Ishikawa (cell line): ENCODE measurements around the gene YWHAE.

Experiments used
- CEBPB ChIP-seq: IDR thresholded peaks from 2 replicates; pipeline ENCODE4 v1.6.1; 2012
- CREB1 ChIP-seq: IDR thresholded peaks from 2 replicates; pipeline ENCODE4 v1.6.1; 2012; ENCODE audit warnings: low read depth
- EGR1 ChIP-seq: IDR thresholded peaks from 2 replicates; pipeline ENCODE4 v1.6.1; 2012
- EP300 ChIP-seq: IDR thresholded peaks from 2 replicates; pipeline ENCODE4 v1.6.1; 2012; ENCODE audit warnings: borderline replicate concordance
- FOXM1 ChIP-seq: IDR thresholded peaks from 2 replicates; pipeline ENCODE4 v1.6.1; 2012; ENCODE audit warnings: low read depth, borderline replicate concordance
- NFIC ChIP-seq: IDR thresholded peaks from 2 replicates; pipeline ENCODE4 v1.6.1; 2012
- RAD21 ChIP-seq: IDR thresholded peaks from 2 replicates; pipeline ENCODE4 v1.6.1; 2012; ENCODE audit warnings: low read depth
- TAF1 ChIP-seq: IDR thresholded peaks from 2 replicates; pipeline ENCODE4 v1.6.1; 2012; ENCODE audit warnings: low read depth, mild to moderate bottlenecking
- TCF12 ChIP-seq: IDR thresholded peaks from 2 replicates; pipeline ENCODE4 v1.6.1; 2012; ENCODE audit warnings: low read depth
- TEAD4 ChIP-seq: IDR thresholded peaks from 2 replicates; pipeline ENCODE4 v1.6.1; 2012
- YY1 ChIP-seq: IDR thresholded peaks from 2 replicates; pipeline ENCODE4 v1.6.1; 2012; ENCODE audit warnings: low read depth
- ZBTB7A ChIP-seq: IDR thresholded peaks from 2 replicates; pipeline ENCODE4 v1.6.1; 2012; ENCODE audit warnings: low read depth
- TF ChIP-seq, protein P1 (sequence below): IDR thresholded peaks from 2 replicates; pipeline ENCODE4 v1.6.1; 2012
- TF ChIP-seq, protein P2 (sequence below): IDR thresholded peaks from 2 replicates; pipeline ENCODE4 v1.6.1; 2012
- TF ChIP-seq, protein P3 (sequence below): IDR thresholded peaks from 2 replicates; pipeline ENCODE4 v1.6.1; 2012; ENCODE audit warnings: low read depth, mild to moderate bottlenecking

Gene YWHAE

DNA sequence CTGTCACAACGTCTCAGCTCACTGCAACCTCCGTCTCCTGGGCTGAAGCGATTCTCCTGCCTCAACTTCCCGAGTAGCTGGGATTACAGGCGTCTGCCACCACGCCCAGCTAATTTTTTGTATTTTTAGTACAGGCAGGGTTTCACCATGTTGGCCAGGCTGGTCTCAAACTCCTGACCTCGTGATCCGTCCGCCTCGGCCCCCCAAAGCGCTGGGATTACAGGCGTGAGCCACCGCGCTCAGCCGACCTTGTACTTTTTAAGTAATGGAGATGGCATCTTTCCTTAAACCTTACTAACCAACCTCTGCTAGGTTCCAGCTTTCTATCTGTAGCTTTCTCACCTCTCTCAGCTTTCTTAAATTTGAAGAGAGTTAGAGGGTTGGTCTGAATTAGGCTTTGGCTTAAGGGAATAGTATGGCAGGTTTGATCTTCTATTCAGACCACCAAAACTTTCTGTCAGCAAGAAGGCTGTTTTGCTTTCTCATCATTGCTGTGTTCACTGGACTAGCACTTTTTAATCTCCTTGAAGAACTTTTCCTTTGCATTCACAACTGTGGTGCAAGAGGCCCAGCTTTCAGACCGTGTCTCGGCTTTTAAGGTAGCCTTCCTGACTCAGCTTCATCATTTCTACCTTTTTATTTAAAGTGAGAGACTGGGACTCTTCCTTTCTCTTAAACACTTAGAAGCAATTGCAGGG lies 28.0 kb downstream of the YWHAE start:
- TF ChIP-seq TCF12 (no peak), TAF1 (no peak), TEAD4 (no peak), RAD21 (no peak), NFIC (no peak), CEBPB (no peak), CREB1 (no peak)
- TF ChIP-seq, protein P1, sequence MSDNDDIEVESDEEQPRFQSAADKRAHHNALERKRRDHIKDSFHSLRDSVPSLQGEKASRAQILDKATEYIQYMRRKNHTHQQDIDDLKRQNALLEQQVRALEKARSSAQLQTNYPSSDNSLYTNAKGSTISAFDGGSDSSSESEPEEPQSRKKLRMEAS, result no peak

DNA sequence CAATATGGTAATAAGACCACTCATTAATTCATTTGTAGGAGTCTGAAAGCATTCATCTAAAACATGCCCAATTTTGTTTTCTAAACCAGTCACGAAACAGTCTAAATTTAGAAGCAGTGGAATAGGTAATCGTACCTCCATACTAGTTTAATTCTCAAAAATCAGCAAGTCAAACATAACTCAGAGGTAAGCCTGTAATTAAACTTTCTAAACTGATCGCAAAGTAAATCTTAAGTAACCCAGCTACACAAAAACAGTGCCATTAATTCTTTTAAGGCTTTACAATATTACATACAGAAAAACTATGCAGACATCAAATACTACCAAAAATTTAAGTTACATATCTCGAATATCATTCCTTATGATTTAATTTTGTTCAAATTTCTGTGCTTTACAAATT lies 31.4 kb downstream of the YWHAE start:
- no peak for TF ChIP-seq TAF1
- TF ChIP-seq, protein P1, result no peak
- TF ChIP-seq CREB1, result no peak
- TF ChIP-seq TCF12, result no peak
- TF ChIP-seq FOXM1, result no peak
- TF ChIP-seq TEAD4, result no peak
- no peak for TF ChIP-seq EGR1
- no peak for TF ChIP-seq EP300
- TF ChIP-seq NFIC, result no peak
- TF ChIP-seq YY1, result no peak
- TF ChIP-seq ZBTB7A, result no peak
- TF ChIP-seq, protein P2, sequence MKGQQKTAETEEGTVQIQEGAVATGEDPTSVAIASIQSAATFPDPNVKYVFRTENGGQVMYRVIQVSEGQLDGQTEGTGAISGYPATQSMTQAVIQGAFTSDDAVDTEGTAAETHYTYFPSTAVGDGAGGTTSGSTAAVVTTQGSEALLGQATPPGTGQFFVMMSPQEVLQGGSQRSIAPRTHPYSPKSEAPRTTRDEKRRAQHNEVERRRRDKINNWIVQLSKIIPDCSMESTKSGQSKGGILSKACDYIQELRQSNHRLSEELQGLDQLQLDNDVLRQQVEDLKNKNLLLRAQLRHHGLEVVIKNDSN, result no peak
- TF ChIP-seq, protein P3, sequence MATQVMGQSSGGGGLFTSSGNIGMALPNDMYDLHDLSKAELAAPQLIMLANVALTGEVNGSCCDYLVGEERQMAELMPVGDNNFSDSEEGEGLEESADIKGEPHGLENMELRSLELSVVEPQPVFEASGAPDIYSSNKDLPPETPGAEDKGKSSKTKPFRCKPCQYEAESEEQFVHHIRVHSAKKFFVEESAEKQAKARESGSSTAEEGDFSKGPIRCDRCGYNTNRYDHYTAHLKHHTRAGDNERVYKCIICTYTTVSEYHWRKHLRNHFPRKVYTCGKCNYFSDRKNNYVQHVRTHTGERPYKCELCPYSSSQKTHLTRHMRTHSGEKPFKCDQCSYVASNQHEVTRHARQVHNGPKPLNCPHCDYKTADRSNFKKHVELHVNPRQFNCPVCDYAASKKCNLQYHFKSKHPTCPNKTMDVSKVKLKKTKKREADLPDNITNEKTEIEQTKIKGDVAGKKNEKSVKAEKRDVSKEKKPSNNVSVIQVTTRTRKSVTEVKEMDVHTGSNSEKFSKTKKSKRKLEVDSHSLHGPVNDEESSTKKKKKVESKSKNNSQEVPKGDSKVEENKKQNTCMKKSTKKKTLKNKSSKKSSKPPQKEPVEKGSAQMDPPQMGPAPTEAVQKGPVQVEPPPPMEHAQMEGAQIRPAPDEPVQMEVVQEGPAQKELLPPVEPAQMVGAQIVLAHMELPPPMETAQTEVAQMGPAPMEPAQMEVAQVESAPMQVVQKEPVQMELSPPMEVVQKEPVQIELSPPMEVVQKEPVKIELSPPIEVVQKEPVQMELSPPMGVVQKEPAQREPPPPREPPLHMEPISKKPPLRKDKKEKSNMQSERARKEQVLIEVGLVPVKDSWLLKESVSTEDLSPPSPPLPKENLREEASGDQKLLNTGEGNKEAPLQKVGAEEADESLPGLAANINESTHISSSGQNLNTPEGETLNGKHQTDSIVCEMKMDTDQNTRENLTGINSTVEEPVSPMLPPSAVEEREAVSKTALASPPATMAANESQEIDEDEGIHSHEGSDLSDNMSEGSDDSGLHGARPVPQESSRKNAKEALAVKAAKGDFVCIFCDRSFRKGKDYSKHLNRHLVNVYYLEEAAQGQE, result no peak
- no peak for TF ChIP-seq CEBPB
- TF ChIP-seq RAD21, result no peak

DNA sequence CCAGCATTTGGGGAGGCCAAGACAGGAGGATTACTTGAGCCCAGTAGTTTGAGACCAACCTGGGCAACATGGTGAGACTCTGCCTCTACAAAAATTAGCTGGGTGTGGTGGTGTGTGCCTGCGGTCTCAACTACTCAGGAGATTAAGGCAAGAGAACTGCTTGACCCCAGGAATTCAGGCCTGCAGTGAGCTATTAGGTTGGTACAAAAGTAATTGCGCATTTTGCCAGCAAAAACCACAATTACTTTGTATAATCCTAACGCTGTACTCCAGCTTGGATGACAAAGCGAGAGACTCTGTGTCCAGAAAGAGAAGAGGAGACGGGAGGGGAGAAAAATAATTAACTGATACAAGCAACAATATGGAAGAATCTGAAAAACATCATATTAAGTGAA lies 32.7 kb downstream of the YWHAE start:
- TF ChIP-seq EP300, result no peak
- TF ChIP-seq, protein P2, result no peak
- no peak for TF ChIP-seq ZBTB7A
- no peak for TF ChIP-seq FOXM1
- TF ChIP-seq TAF1, result no peak
- TF ChIP-seq TEAD4, result no peak
- TF ChIP-seq, protein P3, result no peak
- TF ChIP-seq CEBPB, result no peak
- TF ChIP-seq RAD21, result no peak
- TF ChIP-seq, protein P1, result no peak
- no peak for TF ChIP-seq NFIC

DNA sequence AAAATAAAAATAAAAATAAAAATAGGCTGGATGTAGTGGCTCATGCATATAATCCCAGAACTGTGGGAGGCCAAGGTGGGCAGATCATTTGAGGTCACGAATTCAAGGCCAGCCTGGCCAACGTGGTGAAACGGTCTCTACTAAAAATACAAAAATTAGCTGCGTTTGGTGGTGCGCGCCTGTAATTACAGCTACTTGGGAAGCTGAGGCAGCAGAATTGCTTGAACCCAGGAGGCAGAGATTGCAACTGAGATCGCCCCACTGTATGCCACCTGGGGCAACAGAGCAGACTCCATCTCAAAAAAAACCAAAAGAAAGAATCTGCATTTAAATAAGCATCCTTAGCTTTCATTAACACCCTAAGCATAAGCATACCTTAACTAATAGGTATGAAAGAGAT lies 33.8 kb downstream of the YWHAE start:
- TF ChIP-seq EP300 (no peak), CEBPB (no peak), NFIC (no peak), TAF1 (no peak), RAD21 (no peak), EGR1 (no peak), FOXM1 (no peak), ZBTB7A (no peak), YY1 (no peak), CREB1 (no peak), TEAD4 (no peak), TCF12 (no peak)
- TF ChIP-seq, protein P3, result no peak
- TF ChIP-seq, protein P1, result no peak
- TF ChIP-seq, protein P2, result no peak
